Erythroblast (primary cell): ENCODE results near the gene STOML1.
A peak's percentile ranks its signal among the peaks of the same experiment; 100 is the strongest.
"Not testable (repeated sequence)": the region's sequence is repeated elsewhere in the genome, so short reads cannot be mapped to it uniquely, and the experiment has no call there.

ENCODE experiments used
- DNase-seq, 2 experiments: peaks; one replicate each; lab custom pipeline; 2025; lab: John Stamatoyannopoulos, UW
- GATA1 ChIP-seq: IDR thresholded peaks from 2 replicates; pipeline ENCODE4 v1.6.1; 2011; ENCODE audit warnings: low read depth, mild to moderate bottlenecking, control low read depth, low read length, moderate library complexity
- POLR2A ChIP-seq: IDR thresholded peaks from 2 replicates; pipeline ENCODE4 v1.6.1; 2011; ENCODE audit warnings: mild to moderate bottlenecking, low read length

The STOML1 gene

DNA sequence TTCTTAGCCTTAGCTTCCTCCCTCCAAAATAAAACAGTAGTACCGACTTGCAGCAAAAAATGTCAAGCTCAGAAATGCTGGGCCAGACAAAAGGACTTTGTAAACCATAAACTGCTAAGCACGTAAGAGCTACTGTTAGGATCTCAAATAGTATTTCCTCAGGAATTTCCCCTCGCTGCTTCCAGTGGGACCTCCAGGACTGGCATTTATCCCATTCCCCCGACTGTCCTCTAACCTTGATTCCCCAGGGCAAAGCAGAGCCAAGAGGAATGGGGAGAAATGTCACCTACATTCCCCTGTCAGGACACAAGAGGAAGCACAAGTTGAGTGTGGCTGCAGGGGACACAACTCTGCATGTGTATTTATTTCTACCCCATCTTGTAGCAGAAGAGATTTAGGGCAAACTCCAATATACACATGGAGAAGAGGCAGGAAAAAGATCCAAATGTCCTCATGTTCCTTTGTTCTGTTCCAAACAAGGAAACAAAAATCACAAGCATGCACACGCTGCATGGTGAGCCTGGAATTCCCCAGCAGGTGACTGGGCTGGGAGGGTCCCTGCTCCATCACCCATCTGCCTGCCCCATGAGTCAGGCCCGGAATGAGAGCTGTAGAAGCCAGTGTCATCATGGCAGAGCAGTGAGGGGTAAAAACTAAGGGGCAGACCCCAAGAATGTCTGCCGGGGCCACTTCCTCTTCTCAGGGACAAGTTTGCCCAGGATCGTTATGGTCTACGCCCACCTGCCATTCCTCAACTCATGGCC, 4.2 kb downstream of the STOML1 start:
- TF ChIP-seq GATA1: no peak
- no peak for TF ChIP-seq POLR2A
- DNase-seq: no peak

DNA sequence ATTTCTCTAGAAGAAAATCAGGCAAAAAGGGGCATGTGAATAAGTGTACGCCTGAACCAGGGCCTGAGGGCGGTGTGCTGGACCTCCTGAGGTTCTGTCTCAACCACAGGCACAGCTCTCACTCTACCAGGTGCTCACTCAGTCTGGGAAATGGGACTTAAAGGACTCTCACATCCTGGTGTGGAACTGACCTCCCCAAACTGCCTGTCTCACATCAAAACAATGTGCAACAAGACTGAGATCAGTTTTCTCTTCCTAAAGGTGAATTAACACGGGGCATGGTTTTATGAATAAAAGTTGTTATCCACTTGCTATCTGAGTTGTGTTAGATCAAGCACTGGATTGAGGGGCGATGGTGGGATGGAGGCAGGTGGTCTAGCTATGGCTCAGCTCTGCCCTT, 4.8 kb downstream of the STOML1 start:
- no peak for TF ChIP-seq GATA1
- TF ChIP-seq POLR2A: no peak
- DNase-seq: no peak

DNA sequence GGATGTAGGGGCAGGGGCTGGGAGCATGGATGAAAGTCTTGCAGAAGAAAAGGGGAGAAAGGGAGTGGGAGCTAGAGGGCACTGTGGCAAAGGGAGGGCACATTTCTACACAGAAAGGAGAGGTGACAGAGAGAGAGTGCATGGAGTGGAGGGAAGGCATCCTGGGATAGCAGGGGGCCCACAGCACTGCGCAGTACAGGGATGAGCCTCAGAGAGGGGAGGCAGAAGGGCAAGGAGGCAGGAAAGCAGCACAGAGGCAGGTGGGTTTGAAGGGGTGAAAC, 5.4 kb downstream of the STOML1 start:
- TF ChIP-seq GATA1: no peak
- no peak for TF ChIP-seq POLR2A
- DNase-seq: no peak

DNA sequence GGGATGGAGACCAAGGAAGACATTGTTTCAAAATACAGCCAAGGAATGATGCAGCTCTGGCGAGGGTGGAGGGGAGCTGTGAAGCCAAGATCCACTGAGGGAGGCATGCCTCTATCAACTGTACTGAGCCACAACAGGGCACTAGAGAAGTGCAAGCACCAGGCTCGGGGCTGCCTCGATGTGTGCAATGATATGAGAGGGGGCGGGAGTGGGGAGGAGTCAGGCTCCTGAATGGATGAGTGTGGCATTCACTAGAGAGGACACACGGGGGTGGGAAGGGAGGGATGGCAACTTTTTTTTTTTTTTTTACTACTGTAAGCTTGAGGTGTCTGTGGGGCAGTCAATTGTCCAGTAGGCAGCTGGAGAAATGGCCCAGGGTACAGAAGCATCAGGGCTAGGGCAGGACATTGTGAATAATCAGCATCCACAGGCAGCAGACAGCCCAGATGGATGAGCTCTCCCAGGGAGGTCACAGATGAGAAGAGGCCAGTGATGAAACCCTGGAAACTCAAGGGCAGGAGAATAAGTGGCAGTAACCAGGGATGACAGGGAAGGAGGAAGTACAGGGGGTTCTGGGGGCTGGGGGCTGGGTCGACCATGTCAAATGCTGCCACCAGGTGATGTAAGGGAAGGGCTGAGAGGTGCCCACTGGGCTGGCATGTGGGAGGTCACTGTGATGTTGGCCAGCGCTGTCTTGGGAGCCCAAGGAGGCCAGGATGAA, 5.9 kb downstream of the STOML1 start:
- no peak for TF ChIP-seq POLR2A
- TF ChIP-seq GATA1: no peak
- peak; percentile 19 to 22 for DNase-seq

DNA sequence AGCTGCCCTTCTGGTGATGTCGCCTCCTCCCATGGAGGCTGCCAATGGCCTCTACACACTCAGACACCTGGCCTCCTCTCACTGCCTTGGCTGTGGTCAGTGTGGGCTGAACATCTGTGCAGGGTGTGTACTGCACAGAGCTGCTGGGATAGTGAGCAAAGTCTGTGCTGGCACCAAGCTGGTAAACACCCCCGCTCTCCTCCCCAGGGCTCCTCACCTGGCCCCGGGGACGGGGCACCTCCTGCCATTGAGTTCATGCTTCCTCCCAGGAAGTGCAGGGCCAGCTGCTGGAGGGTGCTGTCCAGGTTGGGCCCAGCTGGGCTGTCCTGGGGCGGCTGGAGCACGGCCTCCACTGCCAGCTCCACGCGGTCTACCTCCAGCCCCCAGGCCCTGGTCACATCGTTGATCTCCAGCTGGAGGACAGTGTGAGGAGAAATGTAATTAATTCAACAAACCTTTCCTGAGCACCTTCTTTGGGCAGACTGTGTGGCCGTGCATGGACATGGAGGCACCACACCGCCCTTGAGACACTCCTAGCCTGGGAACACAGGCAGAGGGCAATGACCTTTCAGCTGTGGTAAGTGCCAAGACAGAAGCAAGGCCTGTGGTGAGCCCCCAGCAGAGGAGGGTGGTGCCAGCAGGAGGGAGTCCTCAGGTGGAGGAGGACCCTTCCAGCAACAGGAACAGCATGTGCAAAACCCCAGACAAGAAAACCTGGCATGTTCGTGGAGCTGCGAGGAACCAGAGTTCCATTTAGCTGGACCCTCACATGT, 6.8 kb downstream of the STOML1 start:
- no peak for TF ChIP-seq GATA1
- TF ChIP-seq POLR2A: no peak
- no peak for DNase-seq

DNA sequence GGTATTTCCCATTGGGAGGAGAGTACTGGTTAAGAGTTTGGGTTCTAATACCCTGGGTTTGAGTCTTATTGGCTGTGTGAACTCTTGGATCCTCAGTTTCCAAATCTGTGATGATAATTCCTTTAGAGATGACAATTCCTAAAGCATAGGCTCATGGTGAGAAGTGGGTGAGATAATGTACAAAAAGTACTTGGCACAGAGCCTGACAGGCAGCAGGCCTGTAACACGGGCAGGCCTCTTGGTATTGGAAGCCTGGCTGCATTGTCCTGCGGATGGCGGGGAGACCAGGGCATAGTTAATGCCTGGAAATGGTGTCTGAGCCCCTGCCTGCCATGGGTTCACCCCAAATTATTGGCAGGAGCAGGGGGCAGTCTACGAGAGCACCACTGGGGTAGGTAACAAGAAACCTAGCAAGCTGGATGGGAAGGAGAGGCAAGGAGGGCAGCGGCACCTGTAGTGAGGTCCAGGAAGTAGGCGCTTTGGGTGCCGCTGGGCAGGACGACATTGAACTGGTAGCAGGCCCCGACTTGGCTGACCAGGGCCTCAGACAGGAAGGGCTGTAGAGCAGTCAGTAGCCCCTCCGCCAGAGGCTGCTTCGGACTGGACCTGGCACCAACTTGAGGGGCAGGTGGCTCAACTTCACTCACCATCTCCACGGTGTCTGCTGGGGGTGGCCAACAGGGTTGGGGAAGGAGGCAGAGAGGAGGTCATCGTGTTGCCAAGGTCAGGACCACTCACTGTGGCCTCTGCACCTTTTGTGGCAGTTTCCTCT, 7.7 kb downstream of the STOML1 start:
- DNase-seq: no peak

DNA sequence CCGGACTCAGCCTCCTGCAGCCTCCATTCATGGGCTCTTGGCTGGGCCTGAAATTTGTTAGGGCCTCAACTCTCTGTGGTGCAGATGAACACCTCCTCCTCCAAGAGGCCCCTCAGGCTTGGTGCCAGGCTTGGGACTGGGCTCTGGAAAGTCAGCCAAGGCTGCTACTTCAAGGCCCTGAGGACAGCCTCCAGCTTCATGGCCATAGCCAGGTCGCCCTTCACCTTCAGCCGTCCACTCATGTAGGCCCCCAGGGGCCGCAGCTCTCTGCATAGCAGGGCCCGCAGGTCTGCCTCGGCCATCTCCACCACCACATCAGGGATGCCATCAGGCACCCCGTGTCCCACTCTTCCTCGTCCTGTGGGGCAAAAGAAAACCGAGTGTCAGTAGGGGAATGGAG, 8.3 kb downstream of the STOML1 start:
- TF ChIP-seq POLR2A (no peak), GATA1 (no peak)
- no peak for DNase-seq

More for the DNA sequence above, 7.7 kb downstream of the STOML1 start:
- no peak for TF ChIP-seq POLR2A
- TF ChIP-seq GATA1: no peak

DNA sequence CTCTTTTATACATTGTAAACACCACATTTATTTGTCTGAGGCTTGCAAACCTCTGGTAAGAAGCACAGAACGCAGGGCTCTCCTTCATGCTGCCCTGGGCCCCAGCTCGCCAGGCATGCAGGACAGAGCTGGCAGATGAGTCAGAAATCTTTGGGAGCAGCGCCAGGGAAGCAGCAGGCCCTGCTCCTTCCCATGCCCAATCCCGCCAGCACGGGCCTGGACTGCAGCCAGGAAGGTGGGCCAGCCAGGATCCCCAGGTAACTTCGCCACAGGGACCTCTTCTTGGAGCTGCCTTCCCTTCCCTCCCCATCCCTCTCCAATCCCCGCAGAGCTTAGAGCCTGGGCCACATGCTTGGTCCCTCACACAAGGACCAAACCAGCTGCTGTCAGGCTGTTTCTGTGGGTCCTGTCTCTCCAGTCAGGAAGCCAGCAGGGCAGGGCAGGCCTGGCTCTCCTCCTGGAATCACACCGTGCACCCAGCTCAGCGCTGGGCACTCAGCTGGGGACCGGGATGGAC, 8.8 kb downstream of the STOML1 start:
- no peak for TF ChIP-seq GATA1
- no peak for TF ChIP-seq POLR2A
- DNase-seq: no peak

DNA sequence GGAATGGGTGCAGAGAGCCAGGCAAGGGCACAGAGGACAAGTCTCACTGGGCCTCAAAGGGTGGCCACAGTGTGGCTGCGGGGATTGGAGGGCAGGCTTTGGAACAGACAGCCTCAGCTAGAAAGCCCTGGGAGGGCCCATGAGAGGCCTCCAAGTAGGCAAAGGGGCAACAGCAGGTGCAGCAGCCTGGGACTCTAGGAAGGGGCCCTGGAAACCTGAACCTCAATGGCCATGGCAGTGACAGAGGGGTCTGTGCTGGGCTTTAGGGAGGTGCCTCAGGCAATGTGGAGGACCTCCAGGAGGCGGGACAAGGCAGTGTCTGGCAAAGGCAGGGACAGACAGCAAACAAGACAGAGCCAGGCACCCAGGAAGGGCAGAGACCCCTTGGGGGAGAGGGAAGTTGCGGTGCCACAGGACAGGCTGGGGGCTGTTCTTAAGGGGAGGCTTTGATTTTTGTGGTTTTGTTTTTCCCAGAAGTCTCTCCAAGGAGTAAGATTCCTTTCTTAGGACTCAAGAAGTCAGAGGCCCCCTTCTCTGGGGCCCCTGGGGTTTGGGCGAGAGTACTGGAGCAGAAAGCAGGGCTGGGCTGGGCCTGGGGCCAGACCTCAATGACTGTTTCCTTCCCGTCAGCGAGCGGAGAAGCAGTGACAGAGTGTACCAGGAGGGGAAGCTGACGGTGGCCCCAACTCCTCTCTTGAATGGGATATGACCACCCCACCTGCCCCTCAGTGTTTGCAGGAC, 9.7 kb downstream of the STOML1 start:
- TF ChIP-seq POLR2A (no peak), GATA1 (no peak)
- DNase-seq: peak; percentile 21 to 54

DNA sequence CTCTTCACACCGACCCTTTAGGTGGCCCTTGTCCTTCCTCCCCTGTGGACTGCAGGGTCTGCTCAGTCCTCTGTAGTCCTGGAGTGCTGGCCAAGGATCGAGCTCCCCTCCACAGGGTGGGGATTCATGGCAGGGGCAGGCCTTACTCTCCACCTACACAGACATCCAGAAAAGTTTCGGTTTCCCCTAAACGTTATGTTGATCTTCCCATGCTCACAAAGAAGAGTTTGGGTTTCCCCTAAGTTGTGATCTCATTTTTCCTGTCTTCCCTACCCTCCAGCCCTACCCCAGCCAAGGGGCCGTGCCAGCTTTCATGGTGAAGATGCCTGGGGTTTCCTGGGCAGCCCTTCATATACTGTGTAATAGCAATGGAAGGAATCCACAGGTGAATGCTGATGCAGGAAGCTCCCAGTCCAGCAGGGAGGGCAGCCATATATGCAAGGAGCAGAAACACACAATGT, 10.3 kb downstream of the STOML1 start:
- TF ChIP-seq GATA1 (no peak), POLR2A (no peak)
- DNase-seq: no peak

DNA sequence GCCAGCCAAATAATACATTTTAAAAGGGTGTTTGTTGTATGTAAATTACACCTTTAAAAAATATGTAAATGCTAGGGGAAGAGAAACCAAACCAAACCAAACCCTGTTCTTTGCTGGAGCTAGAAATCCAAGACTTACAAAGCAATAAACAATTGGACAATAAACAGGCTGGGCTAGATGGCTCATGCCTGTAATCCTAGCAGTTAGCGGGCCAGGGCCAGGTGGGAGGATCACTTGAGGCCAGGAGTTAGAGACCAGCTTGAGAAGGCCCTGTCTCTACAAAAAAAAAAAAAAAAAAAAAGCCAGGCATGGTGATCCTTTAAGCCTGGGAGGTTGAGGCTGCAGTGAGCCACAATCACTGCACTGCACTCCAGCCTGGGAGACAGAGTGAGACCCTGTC, 12.5 kb downstream of the STOML1 start:
- DNase-seq: no peak
- TF ChIP-seq POLR2A (no peak), GATA1 (no peak)

DNA sequence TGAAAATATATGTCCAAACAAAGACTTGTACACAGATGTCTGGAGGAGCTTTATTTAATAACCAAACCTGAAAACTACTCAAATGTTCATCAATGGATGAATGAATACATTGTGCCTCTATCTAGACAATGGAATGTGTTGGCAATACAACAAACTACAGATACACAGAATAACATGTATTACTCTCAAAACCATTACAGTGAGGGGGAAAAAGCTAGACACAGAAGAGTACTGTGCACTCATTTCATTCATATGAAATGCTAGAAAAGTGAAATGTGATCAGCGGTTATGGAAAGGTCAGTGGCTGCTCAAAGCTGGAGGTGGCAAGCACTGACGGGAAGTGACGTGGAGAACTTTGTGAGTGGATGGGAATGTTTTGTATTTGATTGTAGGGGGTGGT, 13.2 kb downstream of the STOML1 start:
- TF ChIP-seq POLR2A: no peak
- TF ChIP-seq GATA1: no peak
- no peak for DNase-seq

DNA sequence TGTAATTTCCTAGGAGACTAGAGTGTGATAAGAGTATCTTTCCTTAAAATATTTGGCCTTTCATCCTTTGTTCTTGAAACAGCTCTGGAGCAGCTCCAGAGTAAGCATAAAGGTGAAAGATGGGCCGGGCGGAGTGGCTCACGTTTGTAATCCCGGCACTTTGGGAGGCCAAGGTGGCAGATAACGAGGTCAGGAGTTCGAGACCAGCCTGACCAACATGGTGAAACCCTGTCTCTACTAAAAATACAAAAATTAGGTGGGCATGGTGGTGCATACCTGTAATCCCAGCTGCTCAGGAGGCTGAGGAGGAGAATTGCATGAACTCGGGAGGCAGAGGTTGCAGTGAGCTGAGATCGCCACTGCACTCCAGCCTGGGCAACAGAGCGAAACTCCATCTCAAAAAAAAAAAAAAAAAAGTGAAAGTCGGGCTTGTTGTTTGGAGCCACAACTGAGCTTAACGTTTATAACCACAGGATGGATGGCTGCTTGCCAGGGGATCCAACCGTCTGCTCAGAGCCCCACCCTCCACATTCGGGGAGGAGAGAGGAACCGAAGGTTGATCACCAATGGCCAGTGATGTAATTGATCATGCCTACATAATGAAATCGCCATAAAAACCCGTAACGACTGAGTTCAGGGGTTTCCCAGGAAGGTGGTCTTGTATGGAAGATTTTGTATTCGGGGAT, 16.5 kb downstream of the STOML1 start:
- peak; percentile 25 to 40 for DNase-seq

DNA sequence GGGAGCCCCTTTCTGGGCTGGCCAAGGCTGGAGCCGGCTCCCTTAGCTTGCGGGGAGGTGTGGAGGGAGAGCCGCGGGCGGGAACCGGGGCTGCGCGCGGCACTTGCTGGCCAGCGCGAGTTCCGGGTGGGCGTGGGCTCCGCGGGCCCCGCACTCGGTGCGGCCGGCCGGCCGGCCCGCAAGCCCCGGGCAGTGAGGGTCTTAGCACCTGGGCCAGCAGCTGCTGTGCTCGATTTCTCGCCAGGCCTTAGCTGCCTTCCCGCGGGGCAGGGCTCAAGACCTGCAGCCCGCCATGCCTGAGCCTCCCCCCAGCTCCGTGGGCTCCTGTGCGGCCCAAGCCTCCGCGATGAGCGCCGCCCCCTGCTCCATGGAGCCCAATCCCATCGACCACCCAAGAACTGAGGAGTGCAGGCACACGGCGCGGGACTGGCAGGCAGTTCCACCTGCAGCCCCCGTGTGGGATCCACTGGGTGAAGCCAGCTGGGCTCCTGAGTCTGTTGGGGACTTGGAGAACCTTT, 18.4 kb downstream of the STOML1 start:
- DNase-seq: not testable (repeated sequence)
